ENCODE results near the gene MRPL37.
"Not testable (repeated sequence)": the region's sequence is repeated elsewhere in the genome, so short reads cannot be mapped to it uniquely, and the experiment has no call there.

Gene MRPL37

GRCh38 chr1:54200519-54200997 lies 591 bp downstream of the MRPL37 start:
- Histone ChIP-seq H3K9me3 (ENCODE audit: control extremely low read depth in 1 of 5, control insufficient read depth in 4 of 5, insufficient read depth in 2 of 5, low read depth in 1 of 5, low read length in 4 of 5) (no peaks in the 10 kb centered on the region), H3K4me1 (ENCODE audit: control extremely low read depth in 1 of 4, control insufficient read depth in 4 of 4, insufficient read depth in 4 of 4, low read length in 3 of 4) (peaks cover 10 to 27% (median 22%) of the 10 kb centered on the region in 4 experiments), H3K27ac (ENCODE audit: insufficient read depth in 1 of 2, low read depth in 1 of 2, low read length in 2 of 2, poor library complexity in 1 of 2, severe bottlenecking in 2 of 2) (peak overlapping the region; percentile 53 to 85), H3K4me3 (ENCODE audit: control insufficient read depth in 1 of 7, extremely low read depth in 1 of 7, insufficient read depth in 4 of 7, low read depth in 2 of 7, low read length in 6 of 7) (peak overlapping the region; percentile 75 to 97 (median 94)), H3K27me3 (replicated peaks in 2 of 5; ENCODE audit: control insufficient read depth in 4 of 5, insufficient read depth in 5 of 5, low read length in 4 of 5) (no peaks in the 10 kb centered on the region), H3K36me3 (ENCODE audit: control insufficient read depth in 4 of 4, insufficient read depth in 4 of 4, low read length in 3 of 4) (peaks cover 4 to 22% (median 21%) of the 10 kb centered on the region in 4 experiments)
- DNase-seq, result no peak
- CTCF ChIA-PET, result interaction anchor here (0.6 to 1.3 kb wide), 5 partner anchors 10 to 256 kb away, joined by 3 to 7 read pairs (median 5); no protein-coding TSS in a partner anchor
- WGBS (ENCODE audit: insufficient coverage), result under 1% methylated on average over 15 of the region's 15 CpGs
- POLR2A ChIA-PET, result interaction anchor here (0.6 to 1.0 kb wide), 3 partner anchors 25 to 31 kb away, joined by 3 to 4 read pairs (median 3); no protein-coding TSS in a partner anchor

- CTCF ChIA-PET, result no interaction called here
These were observed 4.2 kb downstream of the MRPL37 start for GRCh38 chr1:54204199-54204598.

GRCh38 chr1:54207287-54207686 lies 7.3 kb downstream of the MRPL37 start:
- Histone ChIP-seq H3K27me3 (replicated peaks in 2 of 5; ENCODE audit: control insufficient read depth in 4 of 5, insufficient read depth in 5 of 5, low read length in 4 of 5) (no peaks in the 10 kb centered on the region), H3K27ac (ENCODE audit: insufficient read depth in 1 of 2, low read depth in 1 of 2, low read length in 2 of 2, poor library complexity in 1 of 2, severe bottlenecking in 2 of 2) (no peak overlapping the region), H3K36me3 (ENCODE audit: control insufficient read depth in 4 of 4, insufficient read depth in 4 of 4, low read length in 3 of 4) (peaks cover 23 to 74% (median 61%) of the 10 kb centered on the region in 4 experiments), H3K9me3 (ENCODE audit: control extremely low read depth in 1 of 5, control insufficient read depth in 4 of 5, insufficient read depth in 2 of 5, low read depth in 1 of 5, low read length in 4 of 5) (no peaks in the 10 kb centered on the region), H3K4me1 (ENCODE audit: control extremely low read depth in 1 of 4, control insufficient read depth in 4 of 4, insufficient read depth in 4 of 4, low read length in 3 of 4) (peaks cover 0 to 1% (median 0%) of the 10 kb centered on the region in 4 experiments), H3K4me3 (ENCODE audit: control insufficient read depth in 1 of 7, extremely low read depth in 1 of 7, insufficient read depth in 4 of 7, low read depth in 2 of 7, low read length in 6 of 7) (no peak overlapping the region)
- no peak for DNase-seq
- WGBS (ENCODE audit: insufficient coverage), result 57% methylated on average over 1 of the region's 1 CpG
- CTCF ChIA-PET, result no interaction called here
- POLR2A ChIA-PET, result no interaction called here

More at GRCh38 chr1:54204199-54204598, 4.2 kb downstream of the MRPL37 start:
- POLR2A ChIA-PET, result no interaction called here
- H3K27ac ChIP-seq (ENCODE audit: insufficient read depth in 1 of 2, low read depth in 1 of 2, low read length in 2 of 2, poor library complexity in 1 of 2, severe bottlenecking in 2 of 2), result no peak overlapping the region
- H3K4me1 ChIP-seq (ENCODE audit: control extremely low read depth in 1 of 4, control insufficient read depth in 4 of 4, insufficient read depth in 4 of 4, low read length in 3 of 4), result peaks cover 10 to 24% (median 19%) of the 10 kb centered on the region in 4 experiments
- no peak for DNase-seq
- WGBS (ENCODE audit: insufficient coverage), result 82% methylated on average over 6 of the region's 7 CpGs
- no peaks in the 10 kb centered on the region for H3K27me3 ChIP-seq (replicated peaks in 2 of 5; ENCODE audit: control insufficient read depth in 4 of 5, insufficient read depth in 5 of 5, low read length in 4 of 5)
- H3K36me3 ChIP-seq (ENCODE audit: control insufficient read depth in 4 of 4, insufficient read depth in 4 of 4, low read length in 3 of 4), result peaks cover 19 to 43% (median 37%) of the 10 kb centered on the region in 4 experiments
- H3K4me3 ChIP-seq (ENCODE audit: control insufficient read depth in 1 of 7, extremely low read depth in 1 of 7, insufficient read depth in 4 of 7, low read depth in 2 of 7, low read length in 6 of 7), result no peak overlapping the region
- H3K9me3 ChIP-seq (ENCODE audit: control extremely low read depth in 1 of 5, control insufficient read depth in 4 of 5, insufficient read depth in 2 of 5, low read depth in 1 of 5, low read length in 4 of 5), result no peaks in the 10 kb centered on the region

- not testable (repeated sequence) for H3K27me3 ChIP-seq (replicated peaks in 2 of 5; ENCODE audit: control insufficient read depth in 4 of 5, insufficient read depth in 5 of 5, low read length in 4 of 5)
These were observed 7.9 kb downstream of the MRPL37 start for GRCh38 chr1:54207896-54208295.

GRCh38 chr1:54212872-54213271 lies 12.9 kb downstream of the MRPL37 start:
- Histone ChIP-seq H3K36me3 (ENCODE audit: control insufficient read depth in 4 of 4, insufficient read depth in 4 of 4, low read length in 3 of 4) (peaks cover 26 to 93% (median 74%) of the 10 kb centered on the region in 4 experiments), H3K4me3 (ENCODE audit: control insufficient read depth in 1 of 7, extremely low read depth in 1 of 7, insufficient read depth in 4 of 7, low read depth in 2 of 7, low read length in 6 of 7) (no peak overlapping the region), H3K9me3 (ENCODE audit: control extremely low read depth in 1 of 5, control insufficient read depth in 4 of 5, insufficient read depth in 2 of 5, low read depth in 1 of 5, low read length in 4 of 5) (no peaks in the 10 kb centered on the region), H3K27ac (ENCODE audit: insufficient read depth in 1 of 2, low read depth in 1 of 2, low read length in 2 of 2, poor library complexity in 1 of 2, severe bottlenecking in 2 of 2) (no peak overlapping the region), H3K4me1 (ENCODE audit: control extremely low read depth in 1 of 4, control insufficient read depth in 4 of 4, insufficient read depth in 4 of 4, low read length in 3 of 4) (no peaks in the 10 kb centered on the region), H3K27me3 (replicated peaks in 2 of 5; ENCODE audit: control insufficient read depth in 4 of 5, insufficient read depth in 5 of 5, low read length in 4 of 5) (no peaks in the 10 kb centered on the region)
- DNase-seq, result peak in 2 of 3 donors; percentile 46 to 66
- POLR2A ChIA-PET, result no interaction called here
- WGBS (ENCODE audit: insufficient coverage), result 75% methylated on average over 1 of the region's 1 CpG
- CTCF ChIA-PET, result interaction anchor here (1.4 kb wide), 1 partner anchor 10 kb away, joined by 3 read pairs; no protein-coding TSS in a partner anchor

More at GRCh38 chr1:54207896-54208295, 7.9 kb downstream of the MRPL37 start:
- H3K9me3 ChIP-seq (ENCODE audit: control extremely low read depth in 1 of 5, control insufficient read depth in 4 of 5, insufficient read depth in 2 of 5, low read depth in 1 of 5, low read length in 4 of 5); H3K4me3 ChIP-seq (ENCODE audit: control insufficient read depth in 1 of 7, extremely low read depth in 1 of 7, insufficient read depth in 4 of 7, low read depth in 2 of 7, low read length in 6 of 7); H3K4me1 ChIP-seq (ENCODE audit: control extremely low read depth in 1 of 4, control insufficient read depth in 4 of 4, insufficient read depth in 4 of 4, low read length in 3 of 4); CTCF ChIA-PET; H3K27ac ChIP-seq (ENCODE audit: insufficient read depth in 1 of 2, low read depth in 1 of 2, low read length in 2 of 2, poor library complexity in 1 of 2, severe bottlenecking in 2 of 2); POLR2A ChIA-PET; DNase-seq: not testable (repeated sequence)
- 100% methylated on average over 1 of the region's 4 CpGs for WGBS (ENCODE audit: insufficient coverage)
- peaks cover 23 to 77% (median 62%) of the 10 kb centered on the region in 4 experiments for H3K36me3 ChIP-seq (ENCODE audit: control insufficient read depth in 4 of 4, insufficient read depth in 4 of 4, low read length in 3 of 4)

- ChIA-PET CTCF (no interaction called here), POLR2A (no interaction called here)
- DNase-seq, result no peak
- 100% methylated on average over 9 of the region's 9 CpGs for WGBS (ENCODE audit: insufficient coverage)
- peaks cover 0 to 7% (median 5%) of the 10 kb centered on the region in 4 experiments for H3K4me1 ChIP-seq (ENCODE audit: control extremely low read depth in 1 of 4, control insufficient read depth in 4 of 4, insufficient read depth in 4 of 4, low read length in 3 of 4)
- no peak overlapping the region for H3K27ac ChIP-seq (ENCODE audit: insufficient read depth in 1 of 2, low read depth in 1 of 2, low read length in 2 of 2, poor library complexity in 1 of 2, severe bottlenecking in 2 of 2)
- H3K27me3 ChIP-seq (replicated peaks in 2 of 5; ENCODE audit: control insufficient read depth in 4 of 5, insufficient read depth in 5 of 5, low read length in 4 of 5), result no peaks in the 10 kb centered on the region
- no peaks in the 10 kb centered on the region for H3K9me3 ChIP-seq (ENCODE audit: control extremely low read depth in 1 of 5, control insufficient read depth in 4 of 5, insufficient read depth in 2 of 5, low read depth in 1 of 5, low read length in 4 of 5)
- peaks cover 24 to 88% (median 70%) of the 10 kb centered on the region in 4 experiments for H3K36me3 ChIP-seq (ENCODE audit: control insufficient read depth in 4 of 4, insufficient read depth in 4 of 4, low read length in 3 of 4)
- no peak overlapping the region for H3K4me3 ChIP-seq (ENCODE audit: control insufficient read depth in 1 of 7, extremely low read depth in 1 of 7, insufficient read depth in 4 of 7, low read depth in 2 of 7, low read length in 6 of 7)
These were observed 15.6 kb downstream of the MRPL37 start for GRCh38 chr1:54215523-54215922.

- Histone ChIP-seq H3K27me3 (replicated peaks in 2 of 5; ENCODE audit: control insufficient read depth in 4 of 5, insufficient read depth in 5 of 5, low read length in 4 of 5) (no peaks in the 10 kb centered on the region), H3K4me3 (ENCODE audit: control insufficient read depth in 1 of 7, extremely low read depth in 1 of 7, insufficient read depth in 4 of 7, low read depth in 2 of 7, low read length in 6 of 7) (no peak overlapping the region), H3K9me3 (ENCODE audit: control extremely low read depth in 1 of 5, control insufficient read depth in 4 of 5, insufficient read depth in 2 of 5, low read depth in 1 of 5, low read length in 4 of 5) (no peaks in the 10 kb centered on the region), H3K27ac (ENCODE audit: insufficient read depth in 1 of 2, low read depth in 1 of 2, low read length in 2 of 2, poor library complexity in 1 of 2, severe bottlenecking in 2 of 2) (peak overlapping the region in 1 of 2 experiments; percentile 62), H3K36me3 (ENCODE audit: control insufficient read depth in 4 of 4, insufficient read depth in 4 of 4, low read length in 3 of 4) (peaks cover 20 to 63% (median 45%) of the 10 kb centered on the region in 4 experiments), H3K4me1 (ENCODE audit: control extremely low read depth in 1 of 4, control insufficient read depth in 4 of 4, insufficient read depth in 4 of 4, low read length in 3 of 4) (peaks cover 0 to 35% (median 23%) of the 10 kb centered on the region in 4 experiments)
- ChIA-PET POLR2A (no interaction called here), CTCF (interaction anchor here (1.2 kb wide), 1 partner anchor 96 kb away, joined by 3 read pairs; no protein-coding TSS in a partner anchor)
- 93% methylated on average over 8 of the region's 11 CpGs for WGBS (ENCODE audit: insufficient coverage)
- no peak for DNase-seq
These were observed 19.1 kb downstream of the MRPL37 start for GRCh38 chr1:54218883-54219687.

Measured in common myeloid progenitor, CD34-positive (primary cell).